NCI-H2196 treated with DMSO at 0.1 percent for 48 hours (cell line): ENCODE results near the gene RARG.

ENCODE experiments used
- DNase-seq: peaks from one replicate; lab custom pipeline; 2025; ENCODE audit not compliant: unreplicated experiment; lab: John Stamatoyannopoulos, UW

Gene RARG

GRCh38 chr12:53231921-53232645 is at the start of gene RARG:
Gene RARG (minus strand): TSS chr12:53232209. CDS start chr12:53227545, 4,664 bp downstream.
- peak; percentile 56 for DNase-seq

- DNase-seq = no peak
These were observed 48.0 kb upstream of the RARG start for GRCh38 chr12:53279888-53280498.

- DNase-seq = no peak
These were observed 47.4 kb upstream of the RARG start for GRCh38 chr12:53279283-53279869.

GRCh38 chr12:53277981-53278380 is 46.0 kb upstream of the RARG start:
- DNase-seq = no peak

- DNase-seq = no peak
These were observed 44.5 kb upstream of the RARG start for GRCh38 chr12:53276511-53276910.

- DNase-seq = no peak
These were observed 42.4 kb upstream of the RARG start for GRCh38 chr12:53274445-53274844.

- no peak for DNase-seq
These were observed 36.9 kb upstream of the RARG start for GRCh38 chr12:53268630-53269562.

GRCh38 chr12:53267999-53268629 is 36.1 kb upstream of the RARG start, which contains the start of gene ESPL1:
Gene ESPL1 (plus strand): TSS chr12:53268299. CDS start chr12:53268767, 468 bp downstream.
- peak; percentile 50 for DNase-seq

GRCh38 chr12:53267306-53267998 is 35.4 kb upstream of the RARG start:
- DNase-seq = no peak

- no peak for DNase-seq
These were observed 33.8 kb upstream of the RARG start for GRCh38 chr12:53265783-53266182.

- no peak for DNase-seq
These were observed 27.9 kb upstream of the RARG start for GRCh38 chr12:53259891-53260290.

- DNase-seq = no peak
These were observed 26.8 kb upstream of the RARG start for GRCh38 chr12:53258541-53259539.

GRCh38 chr12:53255996-53256395 is 24.0 kb upstream of the RARG start:
- no peak for DNase-seq

- DNase-seq = no peak
These were observed 23.0 kb upstream of the RARG start for GRCh38 chr12:53254816-53255545.

- DNase-seq = no peak
These were observed 21.3 kb upstream of the RARG start for GRCh38 chr12:53253298-53253697.

- no peak for DNase-seq
These were observed 20.4 kb upstream of the RARG start for GRCh38 chr12:53252349-53252916.

- peak; percentile 64 for DNase-seq
These were observed 19.7 kb upstream of the RARG start for GRCh38 chr12:53251477-53252348.
